Activated B cell treated with CpG ODN at 0.5 μM for 24 hours (primary cell): ENCODE measurements around the gene NPLOC4. TPM values are rescaled to one million over a fixed set of nuclear protein-coding genes. Genes with fewer than 3 reads are reported as not detected.

Source experiments
- ATAC-seq: fragments of 200-7000 bp; cut with Tn5 transposase; one replicate; pipeline ENCODE4 v1.10.0; 2021; ENCODE audit warnings: low read depth, mild to moderate bottlenecking, moderate library complexity
- CTCF ChIA-PET: fragments of 350-600 bp; sonication (Branson Sonifier 250); formaldehyde crosslinking; loops from one replicate; lab custom pipeline; 2021; ENCODE audit warnings: antibody characterized with exemption; lab: Charles Lee
- POLR2A ChIA-PET: fragments of 350-600 bp; sonication (Branson Sonifier 250); formaldehyde crosslinking; loops from one replicate; lab custom pipeline; 2021; ENCODE audit warnings: antibody characterized with exemption; lab: Charles Lee
- DNase-seq: peaks from one replicate; pipeline ENCODE4 v3.0.0; 2022
- H3K27ac Mint-ChIP-seq: one replicate; pipeline ENCODE4 v1.8.0; 2020; ENCODE audit warnings: mixed read lengths
- H3K27me3 Mint-ChIP-seq: one replicate; pipeline ENCODE4 v1.8.0; 2021; ENCODE audit warnings: mixed read lengths
- H3K36me3 Mint-ChIP-seq: one replicate; pipeline ENCODE4 v1.8.0; 2021; ENCODE audit warnings: low read depth, mixed read lengths
- H3K4me1 Mint-ChIP-seq: one replicate; pipeline ENCODE4 v1.8.0; 2021; ENCODE audit warnings: mixed read lengths
- H3K4me3 Mint-ChIP-seq: one replicate; pipeline ENCODE4 v1.8.0; 2020; ENCODE audit warnings: mild to moderate bottlenecking, mixed read lengths
- H3K9me3 Mint-ChIP-seq: one replicate; pipeline ENCODE4 v1.8.0; 2020; ENCODE audit warnings: mixed read lengths
- CTCF ChIP-seq: fragments of 200-600 bp; IDR thresholded peaks from one replicate; pipeline ENCODE4 v1.8.0; 2022; ENCODE audit warnings: antibody characterized with exemption, mild to moderate bottlenecking
- intact Hi-C: fragments of 100-400 bp; cut with micrococcal nuclease; formaldehyde crosslinking; loops from one replicate; pipeline ENCODE4 v1.15.1; 2024
- total RNA-seq: library from RNA; stranded (reverse); gene quantifications from 2 replicates; pipeline ENCODE4 v1.2.3, GENCODE V29; 2022

NPLOC4 gene
- total RNA-seq, 1 donor from 2014 or later = 132 TPM

DNA sequence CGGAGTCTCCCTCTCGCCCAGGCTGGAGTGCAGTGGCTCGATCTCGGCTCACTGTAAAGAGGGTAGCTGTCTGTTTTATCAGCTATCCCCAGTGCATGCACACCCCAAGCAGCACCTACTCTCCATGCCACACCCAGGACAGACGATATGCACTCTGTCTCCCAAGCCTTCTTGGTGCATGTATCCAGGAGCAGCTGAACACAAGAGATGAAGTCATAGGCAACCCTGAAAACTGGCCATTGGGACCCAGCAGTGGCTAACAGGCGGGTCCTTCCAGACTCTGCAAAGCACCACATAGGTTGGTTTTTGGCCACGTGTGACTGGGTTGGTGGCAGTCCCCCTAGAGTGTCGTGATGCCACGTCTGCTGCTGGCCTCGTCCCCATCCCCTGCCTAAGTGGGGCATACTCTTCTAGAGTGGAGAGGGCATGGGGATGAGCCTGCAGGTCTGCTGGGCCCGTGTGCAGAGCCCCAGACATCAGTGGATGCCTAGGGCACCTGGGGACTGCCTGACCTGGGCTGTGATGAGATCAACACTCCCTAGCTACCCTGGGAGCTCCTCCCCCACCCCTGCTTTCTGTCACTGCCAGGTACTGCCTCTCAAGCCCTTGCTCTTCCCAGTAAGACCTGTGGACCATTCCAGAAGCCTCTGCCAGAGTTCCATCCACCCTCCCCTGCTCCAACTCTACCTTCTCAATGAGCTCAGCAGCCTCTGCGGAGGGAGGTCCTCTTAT, 10.1 kb upstream of the NPLOC4 start:
- Mint-ChIP-seq H3K27me3 (peaks cover 19% of the 10 kb centered on the region), H3K27ac (no peak overlapping the region), H3K4me3 (no peak overlapping the region), H3K4me1 (peaks cover 2% of the 10 kb centered on the region), H3K36me3 (no peaks in the 10 kb centered on the region), H3K9me3 (no peaks in the 10 kb centered on the region)
- no peak for DNase-seq
- TF ChIP-seq CTCF = no peak
- intact Hi-C loops = no loop called here
- ATAC-seq = no peak
- CTCF ChIA-PET = no interaction called here
- POLR2A ChIA-PET = interaction anchor here (0.6 kb wide), 2 partner anchors 16 to 808 kb away, joined by 3 to 5 read pairs; no protein-coding TSS in a partner anchor

DNA sequence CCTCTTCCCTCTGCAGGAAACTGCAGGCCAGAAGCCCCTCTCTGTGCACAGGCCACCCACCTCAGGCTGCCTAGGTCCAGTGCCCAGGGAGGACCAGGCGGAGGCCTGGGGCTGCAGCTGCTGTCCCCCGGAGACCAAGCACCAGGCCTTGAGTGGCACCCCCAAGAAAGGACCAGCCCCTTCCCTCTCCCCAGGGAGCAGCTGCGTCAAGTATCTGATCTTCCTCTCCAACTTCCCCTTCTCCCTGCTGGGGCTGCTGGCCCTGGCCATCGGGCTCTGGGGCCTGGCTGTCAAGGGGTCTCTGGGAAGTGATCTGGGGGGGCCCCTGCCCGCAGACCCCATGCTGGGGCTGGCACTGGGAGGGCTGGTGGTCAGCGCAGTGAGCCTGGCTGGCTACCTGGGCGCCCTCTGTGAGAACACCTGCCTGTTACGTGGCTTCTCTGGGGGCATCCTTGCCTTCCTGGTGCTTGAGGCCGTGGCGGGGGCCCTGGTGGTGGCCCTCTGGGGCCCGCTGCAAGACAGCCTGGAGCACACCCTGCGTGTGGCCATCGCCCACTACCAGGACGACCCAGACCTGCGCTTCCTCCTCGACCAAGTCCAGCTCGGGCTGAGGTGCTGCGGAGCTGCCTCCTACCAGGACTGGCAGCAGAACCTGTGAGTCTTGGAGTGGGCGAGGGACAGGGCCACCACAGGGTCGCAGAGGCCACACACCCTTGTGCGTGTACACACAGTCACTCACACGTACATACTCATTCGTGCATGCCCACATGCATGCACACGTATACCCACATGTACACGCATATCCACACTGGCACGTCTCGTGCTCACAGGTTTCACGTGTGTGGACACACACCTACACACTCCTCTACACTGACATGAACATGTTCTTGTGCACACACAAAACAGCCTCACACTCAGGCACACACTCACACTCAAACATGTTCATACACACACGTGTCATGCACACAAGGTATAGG, 8.4 kb upstream of the NPLOC4 start:
- Mint-ChIP-seq H3K9me3 (no peaks in the 10 kb centered on the region), H3K27ac (no peak overlapping the region), H3K27me3 (peaks cover 13% of the 10 kb centered on the region), H3K4me1 (no peaks in the 10 kb centered on the region), H3K4me3 (no peak overlapping the region), H3K36me3 (no peaks in the 10 kb centered on the region)
- intact Hi-C loops = no loop called here
- POLR2A ChIA-PET = no interaction called here
- no peak for TF ChIP-seq CTCF
- ATAC-seq (no peak), DNase-seq (no peak)
- CTCF ChIA-PET = no interaction called here

DNA sequence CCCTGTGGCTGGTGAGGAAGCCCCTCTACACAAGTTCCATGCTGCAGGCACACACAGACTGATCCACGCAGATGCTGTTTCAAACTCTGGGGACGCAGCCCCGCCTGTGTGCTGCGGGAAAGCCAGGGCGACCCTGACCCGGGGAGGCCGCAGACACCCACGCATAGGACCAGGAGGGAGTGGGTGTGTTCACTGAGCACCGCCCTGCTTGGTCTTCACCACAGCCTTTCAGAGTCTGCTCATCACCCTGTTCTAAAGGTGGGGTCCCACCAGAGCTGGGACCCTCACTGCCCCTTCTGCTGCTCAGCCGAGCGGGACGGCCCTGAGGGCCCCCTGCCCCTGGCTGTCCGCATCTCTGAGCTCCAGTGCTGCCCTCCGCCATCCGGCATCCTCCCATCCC, 7.6 kb upstream of the NPLOC4 start:
- Mint-ChIP-seq H3K27me3 (peaks cover 11% of the 10 kb centered on the region), H3K27ac (no peak overlapping the region), H3K36me3 (no peaks in the 10 kb centered on the region), H3K4me3 (no peak overlapping the region), H3K9me3 (no peaks in the 10 kb centered on the region), H3K4me1 (no peaks in the 10 kb centered on the region)
- ChIA-PET POLR2A (no interaction called here), CTCF (no interaction called here)
- intact Hi-C loops = no loop called here
- ATAC-seq (no peak), DNase-seq (no peak)
- TF ChIP-seq CTCF = no peak

DNA sequence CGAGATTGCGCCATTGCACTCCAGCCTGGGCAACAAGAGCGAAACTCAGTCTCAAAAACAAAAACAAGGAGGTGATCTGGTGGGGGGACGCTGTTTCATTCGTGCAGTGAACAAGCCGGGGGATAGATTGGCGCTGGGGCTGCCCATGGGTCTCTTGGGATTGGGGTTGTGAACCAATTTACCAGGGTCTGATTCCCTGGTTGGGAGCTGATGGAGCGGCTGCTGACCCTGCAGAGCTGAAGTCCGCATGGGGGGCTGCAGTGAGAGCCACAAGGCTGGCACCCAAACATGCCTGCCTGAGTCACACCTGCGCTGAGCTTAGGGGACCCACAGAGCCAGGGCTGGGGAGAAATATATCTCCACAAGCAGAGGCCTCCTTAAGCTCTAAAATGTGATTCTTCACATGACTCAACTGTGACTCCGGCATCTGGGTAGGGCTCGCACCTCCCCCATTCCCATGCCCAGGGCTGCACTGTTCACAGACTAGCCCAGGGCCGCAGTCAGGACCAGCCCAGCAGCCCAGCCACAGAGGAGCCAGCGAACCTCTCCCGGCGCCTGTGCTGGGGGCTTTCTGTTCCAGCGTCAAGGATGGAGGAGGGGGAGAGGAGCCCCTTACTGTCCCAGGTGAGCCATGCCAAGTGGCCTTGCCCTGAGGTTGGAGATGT, 5.0 kb upstream of the NPLOC4 start:
- Mint-ChIP-seq H3K9me3 (no peaks in the 10 kb centered on the region), H3K36me3 (no peaks in the 10 kb centered on the region), H3K4me1 (peaks cover 3% of the 10 kb centered on the region), H3K4me3 (no peak overlapping the region), H3K27ac (no peak overlapping the region), H3K27me3 (no peaks in the 10 kb centered on the region)
- CTCF ChIA-PET = no interaction called here
- DNase-seq (no peak), ATAC-seq (no peak)
- intact Hi-C loops = no loop called here
- TF ChIP-seq CTCF = no peak
- POLR2A ChIA-PET = no interaction called here
